OCI-LY3 (cell line): ENCODE results near the gene CCDC183.

Source experiments
- H2AFZ ChIP-seq: fragments of 200-600, 300-600 bp; shearing (Covaris generic); 2 replicates; pipeline ENCODE4 v1.6.0; 2014; ENCODE audit warnings: antibody characterized with exemption, low read depth, low read length
- H3K27ac ChIP-seq: fragments of 200-600, 300-600 bp; sonication (generic); 2 replicates; pipeline ENCODE4 v1.5.1; 2014; ENCODE audit warnings: mild to moderate bottlenecking, low read length, moderate library complexity, mixed read lengths
- H3K27me3 ChIP-seq: fragments of 200-600, 300-600 bp; sonication (generic); 2 replicates; pipeline ENCODE4 v1.6.1; 2014; ENCODE audit warnings: low read depth, low read length, mixed read lengths
- H3K36me3 ChIP-seq: fragments of 200-600, 300-600 bp; sonication (generic); replicated peaks from 2 replicates; pipeline ENCODE3; 2014; ENCODE audit warnings: low read depth, low read length, mixed read lengths
- H3K4me1 ChIP-seq: fragments of 300-600, 200-600 bp; sonication (generic); 2 replicates; pipeline ENCODE4 v1.6.1; 2014; ENCODE audit warnings: low read length, mixed read lengths
- H3K4me2 ChIP-seq: fragments of 200-600, 300-600 bp; sonication (generic); 2 replicates; pipeline ENCODE4 v1.6.1; 2014; ENCODE audit warnings: low read length, mixed read lengths
- H3K4me3 ChIP-seq: fragments of 300-600, 200-600 bp; sonication (generic); 2 replicates; pipeline ENCODE4 v1.5.1; 2014; ENCODE audit warnings: antibody characterized with exemption, mild to moderate bottlenecking, low read length, moderate library complexity
- H3K79me2 ChIP-seq: fragments of 300-600, 200-600 bp; shearing (Covaris generic); 2 replicates; pipeline ENCODE4 v1.6.1; 2014; ENCODE audit warnings: mild to moderate bottlenecking, low read length, mixed read lengths
- H3K9ac ChIP-seq: fragments of 300-600, 200-600 bp; shearing (Covaris generic); 2 replicates; pipeline ENCODE4 v1.6.0; 2014; ENCODE audit warnings: mild to moderate bottlenecking, low read length, moderate library complexity
- H3K9me3 ChIP-seq: fragments of 200-600, 300-600 bp; shearing (Covaris generic); 2 replicates; pipeline ENCODE4 v1.6.1; 2014; ENCODE audit warnings: low read length, mixed read lengths; ENCODE audit not compliant: insufficient read depth
- H4K20me1 ChIP-seq: fragments of 200-600, 300-600 bp; sonication (generic); 2 replicates; pipeline ENCODE4 v1.6.1; 2016; ENCODE audit warnings: low read length, mixed read lengths; ENCODE audit not compliant: insufficient read depth
- EZH2phosphoT487 ChIP-seq: fragments of 200-600 bp; shearing (Covaris generic); IDR thresholded peaks from 2 replicates; pipeline ENCODE4 v1.6.1; 2018; ENCODE audit warnings: antibody characterized with exemption, mixed run types, low read depth
- TF ChIP-seq, protein P1 (sequence below): fragments of 200-600, 300-600 bp; sonication (generic); IDR thresholded peaks from 2 replicates; pipeline ENCODE4 v1.5.1; 2014; ENCODE audit warnings: antibody characterized with exemption, low read length, low read depth

CCDC183 gene

DNA sequence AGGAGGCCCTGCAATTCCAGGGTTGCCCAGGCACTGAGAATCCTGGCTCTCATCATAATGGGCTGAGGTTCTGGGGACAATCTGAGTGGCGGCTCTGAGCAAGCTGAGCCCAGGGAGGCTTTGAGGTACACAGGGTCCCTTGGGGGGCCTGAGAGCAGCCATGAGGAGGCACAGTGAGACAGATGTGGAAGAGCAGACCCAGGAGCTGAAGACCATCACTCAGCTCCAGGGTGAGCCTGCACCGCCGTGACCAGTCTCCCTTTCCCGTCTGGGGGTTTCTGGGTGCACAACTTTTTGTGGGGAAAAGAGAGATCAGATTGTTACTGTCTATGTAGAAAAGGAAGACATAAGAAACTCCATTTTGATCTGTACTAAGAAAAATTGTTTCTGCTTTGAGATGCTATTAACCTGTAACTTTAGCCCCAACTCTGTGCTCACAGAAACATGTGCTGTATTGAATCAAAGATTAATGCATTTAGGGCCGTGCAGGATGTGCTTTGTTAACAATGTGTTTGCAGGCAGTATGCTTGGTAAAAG lies at the start of gene CCDC183:
CCDC183 (plus strand) TSS at position 101 of the 537 bp plus-strand sequence; CDS start at position 161, 60 bp downstream.
- Histone ChIP-seq H3K79me2 (no peaks in the 10 kb centered on the region), H4K20me1 (peaks cover 7% of the 10 kb centered on the region; the same call in 1 of the 2 replicates), H3K9me3 (no peaks in the 10 kb centered on the region), H3K27me3 (peaks cover 34% of the 10 kb centered on the region), H3K27ac (no peak within 1 kb of the TSS), H3K4me2 (no peak within 1 kb of the TSS), H3K9ac (no peak within 1 kb of the TSS), H3K4me3 (no peak within 1 kb of the TSS), H2AFZ (no peak within 1 kb of the TSS), H3K36me3 (peaks cover 6% of the 10 kb centered on the region), H3K4me1 (peaks cover 28% of the 10 kb centered on the region)
- no peak for TF ChIP-seq EZH2phosphoT487
- TF ChIP-seq, protein P1, sequence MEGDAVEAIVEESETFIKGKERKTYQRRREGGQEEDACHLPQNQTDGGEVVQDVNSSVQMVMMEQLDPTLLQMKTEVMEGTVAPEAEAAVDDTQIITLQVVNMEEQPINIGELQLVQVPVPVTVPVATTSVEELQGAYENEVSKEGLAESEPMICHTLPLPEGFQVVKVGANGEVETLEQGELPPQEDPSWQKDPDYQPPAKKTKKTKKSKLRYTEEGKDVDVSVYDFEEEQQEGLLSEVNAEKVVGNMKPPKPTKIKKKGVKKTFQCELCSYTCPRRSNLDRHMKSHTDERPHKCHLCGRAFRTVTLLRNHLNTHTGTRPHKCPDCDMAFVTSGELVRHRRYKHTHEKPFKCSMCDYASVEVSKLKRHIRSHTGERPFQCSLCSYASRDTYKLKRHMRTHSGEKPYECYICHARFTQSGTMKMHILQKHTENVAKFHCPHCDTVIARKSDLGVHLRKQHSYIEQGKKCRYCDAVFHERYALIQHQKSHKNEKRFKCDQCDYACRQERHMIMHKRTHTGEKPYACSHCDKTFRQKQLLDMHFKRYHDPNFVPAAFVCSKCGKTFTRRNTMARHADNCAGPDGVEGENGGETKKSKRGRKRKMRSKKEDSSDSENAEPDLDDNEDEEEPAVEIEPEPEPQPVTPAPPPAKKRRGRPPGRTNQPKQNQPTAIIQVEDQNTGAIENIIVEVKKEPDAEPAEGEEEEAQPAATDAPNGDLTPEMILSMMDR = no peak

DNA sequence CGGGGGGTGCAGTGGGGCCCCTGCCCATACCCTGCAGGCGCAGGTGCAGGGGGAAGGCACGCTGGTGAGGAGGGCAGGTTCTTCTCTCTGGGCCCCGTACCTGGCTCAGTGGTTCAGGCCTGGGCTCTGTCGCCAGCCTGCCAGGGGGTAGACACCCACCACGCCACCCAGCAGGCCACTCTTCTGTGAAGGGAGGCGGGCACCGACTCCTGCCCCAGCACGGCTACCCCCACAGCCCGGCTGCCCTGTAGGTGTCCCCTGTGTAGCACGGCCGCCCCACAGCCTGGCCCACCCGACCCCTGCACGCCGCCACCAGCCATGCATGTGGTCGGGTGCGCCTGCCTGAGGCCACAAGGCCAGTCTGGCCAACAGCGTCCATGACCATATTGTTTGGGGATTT lies 49.5 kb upstream of the CCDC183 start:
- Histone ChIP-seq H3K9me3 (peaks cover 4% of the 10 kb centered on the region), H3K79me2 (no peaks in the 10 kb centered on the region), H3K27me3 (peaks cover 26% of the 10 kb centered on the region), H3K4me3 (no peak overlapping the region), H3K9ac (no peak overlapping the region), H3K27ac (no peak overlapping the region), H3K4me2 (no peak overlapping the region), H3K4me1 (no peaks in the 10 kb centered on the region), H2AFZ (no peak overlapping the region), H4K20me1 (no peaks in the 10 kb centered on the region), H3K36me3 (no peaks in the 10 kb centered on the region)
- no peak for TF ChIP-seq EZH2phosphoT487
- TF ChIP-seq, protein P1 = no peak

GRCh38 chr9:136747161-136748060 lies 48.7 kb upstream of the CCDC183 start:
- Histone ChIP-seq H3K27me3 (peaks cover 18% of the 10 kb centered on the region), H3K79me2 (no peaks in the 10 kb centered on the region), H2AFZ (no peak overlapping the region), H3K36me3 (no peaks in the 10 kb centered on the region), H4K20me1 (no peaks in the 10 kb centered on the region), H3K9ac (no peak overlapping the region), H3K9me3 (peaks cover 12% of the 10 kb centered on the region), H3K4me3 (no peak overlapping the region), H3K4me1 (no peaks in the 10 kb centered on the region), H3K4me2 (no peak overlapping the region), H3K27ac (no peak overlapping the region)
- TF ChIP-seq, protein P1 = no peak
- TF ChIP-seq EZH2phosphoT487 = no peak

- H3K9me3 ChIP-seq = peaks cover 16% of the 10 kb centered on the region
- no peak for TF ChIP-seq EZH2phosphoT487
- TF ChIP-seq, protein P1 = no peak
- H3K27ac ChIP-seq = no peak within 1 kb of the TSS
- no peak within 1 kb of the TSS for H3K4me2 ChIP-seq
- peaks cover 10% of the 10 kb centered on the region for H3K27me3 ChIP-seq
- no peak within 1 kb of the TSS for H3K4me3 ChIP-seq
- no peak within 1 kb of the TSS for H3K9ac ChIP-seq
- no peaks in the 10 kb centered on the region for H3K79me2 ChIP-seq
- no peak within 1 kb of the TSS for H2AFZ ChIP-seq
- no peaks in the 10 kb centered on the region for H3K36me3 ChIP-seq
- no peaks in the 10 kb centered on the region for H4K20me1 ChIP-seq
- H3K4me1 ChIP-seq = no peaks in the 10 kb centered on the region
Measured at GRCh38 chr9:136748201-136748600, 47.9 kb upstream of the CCDC183 start, which contains the start of gene LCN6. Gene LCN6, minus strand, starts transcription at chr9:136748525. Its CDS starts 42 bp downstream, at chr9:136748483.
